ENCODE measurements around the gene TNFRSF4. TPM values are rescaled to one million over a fixed set of nuclear protein-coding genes. Genes with fewer than 3 reads are reported as not detected.

Gene TNFRSF4
- total and polyA plus RNA-seq, 8 donors, result 0.26 to 5.0 (median 1.2) TPM

GRCh38 chr1:1217621-1218523 is 3.9 kb upstream of the TNFRSF4 start:
- FAIRE-seq, result no peak
- peak in 1 of 4 donors; percentile 20 for ATAC-seq
- H3K27ac ChIP-seq, result no peak overlapping the region
- no peaks in the 10 kb centered on the region for H3K4me1 ChIP-seq
- peaks cover 0 to 41% (median 10%) of the 10 kb centered on the region in 3 donors for H3K36me3 ChIP-seq
- DNase-seq, result no peak
- TF ChIP-seq CTCF (IDR thresholded peaks at IDR 0.05), result no peak
- no peaks in the 10 kb centered on the region for H3K9me3 ChIP-seq
- no peak overlapping the region for H3K4me3 ChIP-seq
- no peaks in the 10 kb centered on the region for H3K27me3 ChIP-seq
- 92 to 94% methylated on average over 52 of the region's 52 CpGs for WGBS, 2 donors
- intact Hi-C loops (cut with DNase I), result no loop called here

- TF ChIP-seq CTCF (IDR thresholded peaks at IDR 0.05), result no peak
- FAIRE-seq (no peak), DNase-seq (peak in 1 of 6 donors; percentile 21), ATAC-seq (no peak)
- H3K27ac ChIP-seq, result no peak overlapping the region
- intact Hi-C loops (cut with DNase I), result no loop called here
- 93% methylated on average over 68 to 74 of the region's 74 CpGs for WGBS, 2 donors
- no peak overlapping the region for H3K4me3 ChIP-seq
- H3K27me3 ChIP-seq, result no peaks in the 10 kb centered on the region
- H3K4me1 ChIP-seq, result no peaks in the 10 kb centered on the region
- H3K36me3 ChIP-seq, result peaks cover 0 to 32% (median 3%) of the 10 kb centered on the region in 3 donors
- no peaks in the 10 kb centered on the region for H3K9me3 ChIP-seq
Observed at GRCh38 chr1:1216770-1217620, 3.0 kb upstream of the TNFRSF4 start.

GRCh38 chr1:1215881-1216605 is 2.1 kb upstream of the TNFRSF4 start:
- no peak overlapping the region for H3K27ac ChIP-seq
- no peak overlapping the region for H3K4me3 ChIP-seq
- intact Hi-C loops (cut with DNase I), result no loop called here
- ATAC-seq (no peak), DNase-seq (peak in 1 of 6 donors; percentile 59), FAIRE-seq (no peak)
- peaks cover 0 to 31% (median 0%) of the 10 kb centered on the region in 3 donors for H3K36me3 ChIP-seq
- no peaks in the 10 kb centered on the region for H3K9me3 ChIP-seq
- no peaks in the 10 kb centered on the region for H3K4me1 ChIP-seq
- TF ChIP-seq CTCF (IDR thresholded peaks at IDR 0.05), result no peak
- no peaks in the 10 kb centered on the region for H3K27me3 ChIP-seq
- WGBS, 2 donors, result 80 to 83% methylated on average over 21 of the region's 21 CpGs

- no peaks in the 10 kb centered on the region for H3K9me3 ChIP-seq
- H3K27me3 ChIP-seq, result no peaks in the 10 kb centered on the region
- 51 to 67% methylated on average over 11 of the region's 11 CpGs for WGBS, 2 donors
- DNase-seq (peak in 2 of 6 donors; percentile 15 to 37), FAIRE-seq (no peak), ATAC-seq (peak in 1 of 4 donors; percentile 44)
- H3K4me1 ChIP-seq, result no peaks in the 10 kb centered on the region
- intact Hi-C loops (cut with DNase I), result no loop called here
- no peak overlapping the region for H3K4me3 ChIP-seq
- TF ChIP-seq CTCF (IDR thresholded peaks at IDR 0.05), result no peak
- peaks cover 0 to 25% (median 0%) of the 10 kb centered on the region in 3 donors for H3K36me3 ChIP-seq
- H3K27ac ChIP-seq, result no peak overlapping the region
Observed at GRCh38 chr1:1215080-1215676, 1.2 kb upstream of the TNFRSF4 start.

Measured in pancreas (tissue), 10 donors.